ENCODE results near the gene SCAPER. TPM values are rescaled to one million over a fixed set of nuclear protein-coding genes. Genes with fewer than 3 reads are reported as not detected.

Gene SCAPER
- total RNA-seq, 4 donors from 2014 or later, result 19.6 to 35.9 (median 31.8) TPM

DNA sequence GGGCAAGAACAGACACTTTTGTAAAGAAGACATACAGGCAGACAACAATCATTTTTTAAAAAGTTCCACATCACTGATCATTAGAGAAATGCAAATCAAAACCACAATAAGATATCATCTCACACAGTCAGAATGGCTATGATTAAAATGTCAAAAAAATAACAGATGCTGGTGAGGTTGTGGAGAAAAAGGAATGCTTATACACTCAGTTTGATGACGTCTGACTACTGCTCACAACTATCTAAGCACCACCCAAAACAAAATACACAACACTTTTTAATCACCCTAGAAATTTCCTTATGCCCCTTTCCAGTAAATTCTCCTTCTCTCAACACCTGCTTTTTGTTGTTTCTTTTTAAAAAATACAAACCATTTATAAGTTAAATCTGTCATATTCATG, 339.8 kb downstream of the SCAPER start:
- Histone ChIP-seq H3K36me3 (no peaks in the 10 kb centered on the region), H3K4me1 (no peaks in the 10 kb centered on the region), H3K9me3 (no peaks in the 10 kb centered on the region), H3K27me3 (no peaks in the 10 kb centered on the region), H3K4me3 (no peak overlapping the region), H3K27ac (no peak overlapping the region)
- in situ Hi-C loops (cut with MboI; ENCODE audit: low sequenced_read_pairs in 4 of 4) (no loop called here), intact Hi-C loops (cut with DNase I; ENCODE audit: low total_unique reads) (no loop called here)
- DNase-seq, result no peak
- ATAC-seq, result no peak
- no peak for TF ChIP-seq POLR2A (IDR thresholded peaks at IDR 0.05)
- TF ChIP-seq CTCF (IDR thresholded peaks at IDR 0.05 in 4 of 5, conservative IDR thresholded peaks at IDR 0.05 in 1 of 5), result no peak

GRCh38 chr15:76555247-76555646, 349.9 kb downstream of the SCAPER start:
- in situ Hi-C loops (cut with MboI; ENCODE audit: low sequenced_read_pairs in 4 of 4), result no loop called here
- intact Hi-C loops (cut with DNase I; ENCODE audit: low total_unique reads), result no loop called here
- no peak for ATAC-seq

DNA sequence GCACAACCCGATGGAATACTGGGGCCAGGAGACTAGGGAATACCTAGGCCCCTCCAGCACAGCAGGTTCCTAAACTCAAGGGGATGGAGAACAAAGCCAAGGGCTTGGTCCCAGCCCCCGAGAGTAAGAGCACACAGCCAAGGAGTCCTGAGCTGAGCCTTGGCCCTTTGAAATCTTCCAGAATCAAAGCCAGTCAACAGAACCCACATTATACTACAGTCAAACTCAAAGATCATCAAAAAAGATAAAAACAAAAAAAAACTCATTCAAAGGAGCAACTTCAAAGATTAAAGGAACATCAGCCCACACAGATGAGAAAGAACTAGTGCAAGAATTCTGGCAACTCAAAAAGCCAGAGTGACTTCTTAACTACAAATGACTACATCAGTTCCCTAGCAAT, 351.6 kb downstream of the SCAPER start:
- Histone ChIP-seq H3K4me3 (no peak overlapping the region), H3K27me3 (no peaks in the 10 kb centered on the region), H3K27ac (no peak overlapping the region), H3K4me1 (no peaks in the 10 kb centered on the region), H3K9me3 (no peaks in the 10 kb centered on the region), H3K36me3 (no peaks in the 10 kb centered on the region)
- in situ Hi-C loops (cut with MboI; ENCODE audit: low sequenced_read_pairs in 4 of 4), result no loop called here
- intact Hi-C loops (cut with DNase I; ENCODE audit: low total_unique reads), result no loop called here
- no peak for DNase-seq
- TF ChIP-seq CTCF (IDR thresholded peaks at IDR 0.05 in 4 of 5, conservative IDR thresholded peaks at IDR 0.05 in 1 of 5) (no peak), POLR2A (IDR thresholded peaks at IDR 0.05) (no peak)
- no peak for ATAC-seq

More at GRCh38 chr15:76555247-76555646, 349.9 kb downstream of the SCAPER start:
- no peak for DNase-seq
- Histone ChIP-seq H3K4me1 (no peaks in the 10 kb centered on the region), H3K4me3 (no peak overlapping the region), H3K36me3 (no peaks in the 10 kb centered on the region), H3K27me3 (no peaks in the 10 kb centered on the region), H3K9me3 (no peaks in the 10 kb centered on the region), H3K27ac (no peak overlapping the region)
- TF ChIP-seq POLR2A (IDR thresholded peaks at IDR 0.05), result no peak
- TF ChIP-seq CTCF (IDR thresholded peaks at IDR 0.05 in 4 of 5, conservative IDR thresholded peaks at IDR 0.05 in 1 of 5), result no peak

- ATAC-seq, result no peak
- TF ChIP-seq CTCF (IDR thresholded peaks at IDR 0.05 in 4 of 5, conservative IDR thresholded peaks at IDR 0.05 in 1 of 5), result no peak
- TF ChIP-seq POLR2A (IDR thresholded peaks at IDR 0.05), result no peak
- in situ Hi-C loops (cut with MboI; ENCODE audit: low sequenced_read_pairs in 4 of 4), result no loop called here
Measured at GRCh38 chr15:76553102-76553501, 352.0 kb downstream of the SCAPER start.

GRCh38 chr15:76546805-76547204, 358.3 kb downstream of the SCAPER start:
- Histone ChIP-seq H3K4me3 (no peak overlapping the region), H3K36me3 (no peaks in the 10 kb centered on the region), H3K27me3 (no peaks in the 10 kb centered on the region), H3K4me1 (no peaks in the 10 kb centered on the region), H3K9me3 (no peaks in the 10 kb centered on the region), H3K27ac (no peak overlapping the region)
- no peak for DNase-seq
- in situ Hi-C loops (cut with MboI; ENCODE audit: low sequenced_read_pairs in 4 of 4), result no loop called here
- no peak for ATAC-seq
- no peak for TF ChIP-seq CTCF (IDR thresholded peaks at IDR 0.05 in 4 of 5, conservative IDR thresholded peaks at IDR 0.05 in 1 of 5)
- TF ChIP-seq POLR2A (IDR thresholded peaks at IDR 0.05), result no peak
- intact Hi-C loops (cut with DNase I; ENCODE audit: low total_unique reads), result no loop called here

More at GRCh38 chr15:76553102-76553501, 352.0 kb downstream of the SCAPER start:
- Histone ChIP-seq H3K4me1 (no peaks in the 10 kb centered on the region), H3K9me3 (no peaks in the 10 kb centered on the region), H3K4me3 (no peak overlapping the region), H3K36me3 (no peaks in the 10 kb centered on the region), H3K27ac (no peak overlapping the region), H3K27me3 (no peaks in the 10 kb centered on the region)
- intact Hi-C loops (cut with DNase I; ENCODE audit: low total_unique reads), result no loop called here
- DNase-seq, result no peak
